Liver (tissue), 9 donors: Measurements from ENCODE around the gene OMG. TPM values are rescaled to one million over a fixed set of nuclear protein-coding genes. Genes with fewer than 3 reads are reported as not detected.

Experiments
- DNase-seq: peaks from one replicate; pipeline ENCODE4 v3.0.0-alpha.2; 2017; ENCODE audit warnings: low spot score
- H3K27ac ChIP-seq, 2 donors: one replicate each; pipeline ENCODE4 v1.7.0; 2013; ENCODE audit warnings: inconsistent platforms in 2 of 2, low read length in 2 of 2, control low read depth in 1 of 2, low read depth in 1 of 2, mild to moderate bottlenecking in 1 of 2
- H3K27me3 ChIP-seq, 4 donors: one replicate each; pipeline versions ENCODE4 v1.6.1 to v1.7.0; 2013; ENCODE audit warnings: low read length in 3 of 4, inconsistent platforms in 1 of 4, mild to moderate bottlenecking in 1 of 4, moderate library complexity in 1 of 4; ENCODE audit not compliant: control insufficient read depth in 4 of 4, insufficient read depth in 4 of 4
- H3K36me3 ChIP-seq, 4 donors: one replicate each; pipeline versions ENCODE4 v1.6.1 to v1.7.0; 2013; ENCODE audit warnings: low read length in 3 of 4, mild to moderate bottlenecking in 3 of 4, low read depth in 1 of 4, moderate library complexity in 1 of 4; ENCODE audit not compliant: control insufficient read depth in 4 of 4, insufficient read depth in 3 of 4
- H3K4me1 ChIP-seq, 4 donors: one replicate each; pipeline versions ENCODE4 v1.6.1 to v1.7.0; 2013; ENCODE audit warnings: low read length in 3 of 4, mild to moderate bottlenecking in 3 of 4, moderate library complexity in 1 of 4; ENCODE audit not compliant: control insufficient read depth in 4 of 4, insufficient read depth in 4 of 4
- H3K4me3 ChIP-seq, 3 donors: one replicate each; pipeline versions ENCODE4 v1.6.1 to v1.7.0; 2013; ENCODE audit warnings: low read length in 3 of 3, control low read depth in 1 of 3, low read depth in 1 of 3, mild to moderate bottlenecking in 1 of 3
- H3K9ac ChIP-seq, 2 donors: one replicate each; pipeline ENCODE4 v1.7.0; 2013; ENCODE audit warnings: low read length in 2 of 2, mild to moderate bottlenecking in 2 of 2, moderate library complexity in 2 of 2, control low read depth in 1 of 2, low read depth in 1 of 2
- H3K9me3 ChIP-seq, 4 donors: one replicate each; pipeline versions ENCODE4 v1.6.1 to v1.7.0; 2013; ENCODE audit warnings: low read length in 3 of 4; ENCODE audit not compliant: control insufficient read depth in 4 of 4
- EGR1 ChIP-seq, 2 donors: IDR thresholded peaks; 2 replicates each; pipeline ENCODE4 v1.6.1; 2016 to 2018; ENCODE audit warnings: antibody characterized with exemption in 2 of 2, low read depth in 2 of 2
- FOXA2 ChIP-seq: IDR thresholded peaks from 2 replicates; pipeline ENCODE4 v1.6.1; 2016; ENCODE audit warnings: antibody characterized with exemption
- GABPA ChIP-seq, 2 donors: IDR thresholded peaks in 1 of 2; conservative IDR thresholded peaks in 1 of 2; 2 replicates each; pipeline ENCODE4 v1.6.1; 2016; ENCODE audit warnings: antibody characterized with exemption in 2 of 2, mild to moderate bottlenecking in 1 of 2, moderate library complexity in 1 of 2
- JUND ChIP-seq, 2 donors: IDR thresholded peaks; 2 replicates each; pipeline ENCODE4 v1.6.1; 2016; ENCODE audit warnings: antibody characterized with exemption in 2 of 2
- NR2F2 ChIP-seq: IDR thresholded peaks from 2 replicates; pipeline ENCODE4 v1.6.1; 2016; ENCODE audit warnings: antibody characterized with exemption
- REST ChIP-seq: IDR thresholded peaks from 2 replicates; pipeline ENCODE4 v1.6.1; 2016; ENCODE audit warnings: antibody characterized with exemption, mild to moderate bottlenecking
- RXRA ChIP-seq, 2 donors: IDR thresholded peaks; 2 replicates each; pipeline ENCODE4 v1.6.1; 2017 to 2018; ENCODE audit warnings: antibody characterized with exemption in 2 of 2, mild to moderate bottlenecking in 1 of 2
- SP1 ChIP-seq: IDR thresholded peaks from 2 replicates; pipeline ENCODE4 v1.6.1; 2018; ENCODE audit warnings: antibody characterized with exemption, mild to moderate bottlenecking
- YY1 ChIP-seq: IDR thresholded peaks from 2 replicates; pipeline ENCODE4 v1.6.1; 2016; ENCODE audit warnings: antibody characterized with exemption, mild to moderate bottlenecking
- WGBS: extraction: QIAGEN DNeasy Blood & Tissue Kit; methylation state at CpG from one replicate; pipeline ENCODE4 v1.1.7; 2013; 5-methylcytosine and 5-hydroxymethylcytosine counted together
- polyA plus RNA-seq, 2 donors: library from polyadenylated mRNA; stranded (reverse) in 1 of 2; unstranded in 1 of 2; fragments of 200-250 nt in 1 of 2; fragments of >200 nt in 1 of 2; fragmentation: Nextera tagmentation in 1 of 2; extraction: Ambion mirVana in 1 of 2; gene quantifications; one replicate each; pipeline versions ENCODE4 v1.2.1 to v1.2.3, GENCODE V29; 2013 to 2015
- total RNA-seq, 2 donors: library from RNA; depleted of rRNA; stranded (reverse); fragments of >200 nt; gene quantifications; one replicate each; pipeline ENCODE4 v1.2.3, GENCODE V29; 2014
- TF ChIP-seq, protein P1 (sequence below): IDR thresholded peaks from 2 replicates; pipeline ENCODE4 v1.6.1; 2016; ENCODE audit warnings: antibody characterized with exemption
- TF ChIP-seq, protein P2 (sequence below): IDR thresholded peaks from 2 replicates; pipeline ENCODE4 v1.6.1; 2016; ENCODE audit warnings: antibody characterized with exemption
- donor health status: healthy.
- donor health status: healthy.
- donor health status: healthy.
- donor health status: healthy.
- donor health status: healthy.

The OMG gene
- total and polyA plus RNA-seq, 4 donors, result 0.05 to 2.1 (median 0.19) TPM

DNA sequence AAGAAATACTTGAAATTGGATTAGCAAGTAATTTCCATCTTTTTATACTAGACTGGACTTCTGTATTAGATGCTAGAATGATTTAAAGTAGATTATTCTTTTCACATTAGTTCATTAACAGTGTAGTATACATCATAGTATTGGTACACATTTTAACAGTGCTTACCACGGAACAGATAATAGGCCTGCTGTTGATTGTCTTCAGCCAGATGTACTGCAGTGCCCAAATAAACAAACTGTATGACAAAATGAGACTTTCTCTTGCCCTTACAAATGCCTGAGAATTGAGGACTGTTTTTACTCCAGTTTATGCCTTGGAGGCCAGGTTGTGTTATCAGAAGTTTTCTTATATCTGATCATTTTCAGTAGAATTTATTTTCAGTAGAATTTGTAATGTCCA lies 23.8 kb upstream of the OMG start:
- peak overlapping the region in 1 of 3 donors; percentile 25 for H3K4me3 ChIP-seq
- H3K4me1 ChIP-seq, result no peaks in the 10 kb centered on the region

GRCh38 chr17:31320241-31320640 lies 23.2 kb upstream of the OMG start:
- DNase-seq, result no peak
- H3K9ac ChIP-seq, result peak overlapping the region in 1 of 2 donors; percentile 76
- H3K27me3 ChIP-seq, result no peaks in the 10 kb centered on the region
- no peak for TF ChIP-seq GABPA (IDR thresholded peaks at IDR 0.05 in 1 of 2, conservative IDR thresholded peaks at IDR 0.05 in 1 of 2)
- TF ChIP-seq, protein P1, sequence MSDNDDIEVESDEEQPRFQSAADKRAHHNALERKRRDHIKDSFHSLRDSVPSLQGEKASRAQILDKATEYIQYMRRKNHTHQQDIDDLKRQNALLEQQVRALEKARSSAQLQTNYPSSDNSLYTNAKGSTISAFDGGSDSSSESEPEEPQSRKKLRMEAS, result no peak
- no peaks in the 10 kb centered on the region for H3K36me3 ChIP-seq
- H3K4me1 ChIP-seq, result no peaks in the 10 kb centered on the region
- 82% methylated on average over 2 of the region's 2 CpGs for WGBS
- no peaks in the 10 kb centered on the region for H3K9me3 ChIP-seq
- no peak overlapping the region for H3K4me3 ChIP-seq
- peak overlapping the region in 1 of 2 donors; percentile 59 for H3K27ac ChIP-seq

More for the DNA sequence above, 23.8 kb upstream of the OMG start:
- DNase-seq, result no peak
- H3K27ac ChIP-seq, result peak overlapping the region in 1 of 2 donors; percentile 59
- TF ChIP-seq YY1 (no peak), SP1 (no peak), NR2F2 (no peak), GABPA (IDR thresholded peaks at IDR 0.05 in 1 of 2, conservative IDR thresholded peaks at IDR 0.05 in 1 of 2) (no peak), RXRA (IDR thresholded peaks at IDR 0.05) (no peak)
- TF ChIP-seq, protein P2, sequence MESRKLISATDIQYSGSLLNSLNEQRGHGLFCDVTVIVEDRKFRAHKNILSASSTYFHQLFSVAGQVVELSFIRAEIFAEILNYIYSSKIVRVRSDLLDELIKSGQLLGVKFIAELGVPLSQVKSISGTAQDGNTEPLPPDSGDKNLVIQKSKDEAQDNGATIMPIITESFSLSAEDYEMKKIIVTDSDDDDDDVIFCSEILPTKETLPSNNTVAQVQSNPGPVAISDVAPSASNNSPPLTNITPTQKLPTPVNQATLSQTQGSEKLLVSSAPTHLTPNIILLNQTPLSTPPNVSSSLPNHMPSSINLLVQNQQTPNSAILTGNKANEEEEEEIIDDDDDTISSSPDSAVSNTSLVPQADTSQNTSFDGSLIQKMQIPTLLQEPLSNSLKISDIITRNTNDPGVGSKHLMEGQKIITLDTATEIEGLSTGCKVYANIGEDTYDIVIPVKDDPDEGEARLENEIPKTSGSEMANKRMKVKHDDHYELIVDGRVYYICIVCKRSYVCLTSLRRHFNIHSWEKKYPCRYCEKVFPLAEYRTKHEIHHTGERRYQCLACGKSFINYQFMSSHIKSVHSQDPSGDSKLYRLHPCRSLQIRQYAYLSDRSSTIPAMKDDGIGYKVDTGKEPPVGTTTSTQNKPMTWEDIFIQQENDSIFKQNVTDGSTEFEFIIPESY, result no peak
- H3K9ac ChIP-seq, result peak overlapping the region; percentile 38 to 76
- 72% methylated on average over 1 of the region's 1 CpG for WGBS
- H3K9me3 ChIP-seq, result no peaks in the 10 kb centered on the region
- H3K27me3 ChIP-seq, result no peaks in the 10 kb centered on the region
- peaks cover 0 to 1% (median 0%) of the 10 kb centered on the region in 4 donors for H3K36me3 ChIP-seq

- WGBS, result 77% methylated on average over 5 of the region's 5 CpGs
- H3K4me1 ChIP-seq, result no peaks in the 10 kb centered on the region
- H3K4me3 ChIP-seq, result no peak overlapping the region
- no peaks in the 10 kb centered on the region for H3K27me3 ChIP-seq
- no peaks in the 10 kb centered on the region for H3K9me3 ChIP-seq
- TF ChIP-seq SP1, result no peak
- no peak for DNase-seq
- peak overlapping the region; percentile 27 to 74 for H3K9ac ChIP-seq
- no peaks in the 10 kb centered on the region for H3K36me3 ChIP-seq
- H3K27ac ChIP-seq, result peak overlapping the region; percentile 49 to 57
These were observed 22.0 kb upstream of the OMG start for GRCh38 chr17:31318851-31319661.

DNA sequence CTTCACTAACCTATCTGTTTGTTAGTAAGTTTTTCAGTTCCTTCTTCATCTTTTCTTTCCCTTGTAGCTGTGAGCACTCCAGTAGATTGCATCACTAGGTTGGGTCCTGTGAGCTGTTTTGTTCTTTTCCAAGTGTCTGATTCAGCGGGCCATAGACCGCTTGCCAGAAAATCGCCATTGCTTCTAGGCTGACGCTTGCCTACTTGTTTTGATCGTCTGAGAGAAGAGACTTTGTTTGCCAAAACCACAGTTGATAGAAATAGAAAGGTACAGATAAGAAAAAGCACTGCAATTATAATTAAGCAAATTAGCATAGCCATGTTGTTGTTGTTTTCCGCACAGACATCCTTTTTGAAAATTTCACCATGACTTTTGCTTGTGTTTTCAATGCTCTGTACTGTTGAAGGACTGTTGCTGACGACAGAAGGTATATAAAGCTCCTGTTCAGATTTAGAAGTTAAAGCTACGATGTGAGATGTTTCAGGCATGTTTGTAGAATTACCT lies 21.3 kb upstream of the OMG start:
- H3K9me3 ChIP-seq, result no peaks in the 10 kb centered on the region
- H3K4me1 ChIP-seq, result no peaks in the 10 kb centered on the region
- no peaks in the 10 kb centered on the region for H3K27me3 ChIP-seq
- no peaks in the 10 kb centered on the region for H3K36me3 ChIP-seq
- H3K4me3 ChIP-seq, result no peak overlapping the region
- peak overlapping the region; percentile 21 to 27 for H3K9ac ChIP-seq
- no peak for DNase-seq
- peak overlapping the region; percentile 49 to 57 for H3K27ac ChIP-seq
- 76% methylated on average over 8 of the region's 8 CpGs for WGBS
- no peak for TF ChIP-seq REST
- TF ChIP-seq, protein P2, result no peak
- no peak for TF ChIP-seq EGR1 (IDR thresholded peaks at IDR 0.05; ENCODE audit: low read depth in 2 of 2)
- no peak for TF ChIP-seq FOXA2
- TF ChIP-seq, protein P1, result no peak
- no peak for TF ChIP-seq SP1
- TF ChIP-seq JUND (IDR thresholded peaks at IDR 0.05), result no peak
